Mucosa of rectum (tissue), 2 donors: ENCODE results near the gene IL12RB1.

ENCODE experiments used
- H3K27ac ChIP-seq, 2 donors: one replicate each; pipeline ENCODE4 v1.7.0; 2013; ENCODE audit warnings: inconsistent platforms in 2 of 2, low read depth in 2 of 2, low read length in 2 of 2
- H3K27me3 ChIP-seq, 2 donors: one replicate each; pipeline ENCODE4 v1.7.0; 2013; ENCODE audit warnings: low read length in 2 of 2; ENCODE audit not compliant: control insufficient read depth in 2 of 2, insufficient read depth in 2 of 2
- H3K36me3 ChIP-seq, 2 donors: one replicate each; pipeline ENCODE4 v1.7.0; 2013; ENCODE audit warnings: low read length in 2 of 2; ENCODE audit not compliant: control insufficient read depth in 2 of 2, insufficient read depth in 2 of 2
- H3K4me1 ChIP-seq, 2 donors: one replicate each; pipeline ENCODE4 v1.7.0; 2013; ENCODE audit warnings: low read length in 2 of 2, mild to moderate bottlenecking in 1 of 2; ENCODE audit not compliant: control insufficient read depth in 2 of 2, insufficient read depth in 2 of 2
- H3K4me3 ChIP-seq, 2 donors: one replicate each; pipeline ENCODE4 v1.7.0; 2013; ENCODE audit warnings: low read length in 2 of 2
- H3K9ac ChIP-seq, 2 donors: one replicate each; pipeline ENCODE4 v1.7.0; 2013; ENCODE audit warnings: low read length in 2 of 2, low read depth in 1 of 2, mild to moderate bottlenecking in 1 of 2
- H3K9me3 ChIP-seq, 2 donors: one replicate each; pipeline ENCODE4 v1.7.0; 2013; ENCODE audit warnings: low read length in 2 of 2; ENCODE audit not compliant: control insufficient read depth in 2 of 2
- donor health status: healthy.
- donor health status: Normal muscosa, but diverticular disease.

The IL12RB1 gene

DNA sequence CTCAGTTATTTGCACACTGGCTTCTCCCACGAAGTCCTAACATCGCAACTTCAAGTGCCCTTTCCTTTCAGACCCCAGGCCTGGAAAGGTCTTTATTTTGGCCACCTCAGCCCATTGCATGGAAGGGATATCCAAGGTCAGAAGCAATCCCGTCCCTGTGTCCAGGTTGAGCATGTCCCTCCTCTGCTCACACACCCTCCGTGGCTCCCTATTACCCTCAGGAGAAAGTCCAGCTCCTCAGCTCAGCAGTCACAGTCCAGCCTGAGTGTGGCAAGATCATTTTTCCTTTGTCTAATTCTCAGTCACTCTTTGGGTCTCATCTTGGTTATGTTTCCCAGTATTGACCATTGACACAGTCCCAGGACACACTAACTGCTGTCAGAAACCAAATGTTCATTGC is 59.6 kb downstream of the IL12RB1 start:
- no peak overlapping the region for H3K27ac ChIP-seq
- no peaks in the 10 kb centered on the region for H3K9me3 ChIP-seq
- H3K9ac ChIP-seq: no peak overlapping the region
- no peaks in the 10 kb centered on the region for H3K36me3 ChIP-seq
- H3K4me1 ChIP-seq: peaks cover 11 to 22% of the 10 kb centered on the region in 2 donors
- no peaks in the 10 kb centered on the region for H3K27me3 ChIP-seq
- H3K4me3 ChIP-seq: no peak overlapping the region

DNA sequence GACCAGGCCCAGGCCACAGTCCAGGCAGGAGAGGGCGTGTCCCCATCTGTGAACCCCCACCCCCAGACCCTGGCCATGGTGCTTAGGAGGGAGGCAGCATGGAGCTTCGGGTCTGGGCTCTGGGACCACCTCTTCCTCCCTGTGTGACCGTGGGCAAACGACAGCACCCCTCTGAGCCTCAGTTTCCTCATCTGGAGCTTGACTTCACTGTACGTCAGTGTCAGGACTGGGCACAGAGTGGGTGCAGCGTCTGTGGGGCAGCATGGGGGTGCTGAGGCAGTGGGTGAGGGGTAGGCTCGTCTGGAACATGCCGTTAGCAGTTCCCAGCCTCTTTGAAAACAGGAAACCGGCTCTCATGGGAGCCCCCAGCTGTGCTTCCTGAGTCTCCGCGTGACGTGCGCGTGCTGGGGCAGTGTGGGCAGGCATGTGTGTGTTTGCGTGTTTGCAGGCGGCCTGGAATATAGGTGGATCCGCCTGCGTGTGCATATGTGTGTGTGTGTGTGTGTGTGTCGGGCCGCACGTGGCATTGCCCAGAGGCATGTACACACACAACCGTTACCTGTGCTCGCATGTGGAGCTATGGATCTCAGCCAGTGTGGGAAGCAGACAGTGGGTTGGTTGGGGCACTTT is 63.0 kb downstream of the IL12RB1 start:
- no peaks in the 10 kb centered on the region for H3K36me3 ChIP-seq
- H3K27ac ChIP-seq: peak overlapping the region; percentile 78 to 87
- no peaks in the 10 kb centered on the region for H3K9me3 ChIP-seq
- H3K4me1 ChIP-seq: peaks cover 28 to 36% of the 10 kb centered on the region in 2 donors
- no peaks in the 10 kb centered on the region for H3K27me3 ChIP-seq
- H3K9ac ChIP-seq: peak overlapping the region; percentile 8 to 14
- H3K4me3 ChIP-seq: no peak overlapping the region

DNA sequence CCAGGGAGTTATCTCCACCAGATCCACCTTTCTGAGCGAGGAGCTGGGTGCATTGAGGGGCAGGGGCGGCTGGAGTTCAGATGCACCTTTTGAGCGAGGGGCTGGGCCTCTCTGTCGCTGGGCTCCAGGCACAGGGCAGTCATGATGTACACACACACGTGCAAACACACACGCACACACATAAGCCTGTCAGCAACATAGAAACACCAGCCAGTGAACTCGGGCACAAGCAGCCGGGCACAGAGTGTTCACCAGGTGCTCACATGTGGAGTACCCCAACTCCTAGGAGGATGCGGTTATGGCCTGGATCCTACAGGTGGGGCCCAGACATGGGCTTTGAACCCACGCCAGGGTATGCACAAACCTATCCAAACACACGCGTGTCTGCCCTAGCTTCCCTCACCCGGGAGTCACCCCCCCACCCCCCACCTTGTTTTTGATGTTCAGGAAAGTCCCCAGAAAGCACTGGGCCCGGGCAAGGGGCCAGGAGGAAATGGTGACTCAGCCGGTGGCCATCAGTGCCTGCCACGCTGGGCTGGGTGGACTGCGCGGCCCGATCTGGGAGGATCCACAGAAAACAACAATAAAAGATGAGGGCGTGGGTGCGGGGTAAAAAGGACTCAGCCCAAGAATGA is 65.5 kb downstream of the IL12RB1 start:
- Histone ChIP-seq H3K27ac (peak overlapping the region; percentile 82 to 90), H3K4me3 (peak overlapping the region; percentile 2 to 50), H3K9me3 (no peaks in the 10 kb centered on the region), H3K4me1 (peaks cover 28 to 31% of the 10 kb centered on the region in 2 donors), H3K27me3 (no peaks in the 10 kb centered on the region), H3K9ac (peak overlapping the region; percentile 60 to 63), H3K36me3 (no peaks in the 10 kb centered on the region)

DNA sequence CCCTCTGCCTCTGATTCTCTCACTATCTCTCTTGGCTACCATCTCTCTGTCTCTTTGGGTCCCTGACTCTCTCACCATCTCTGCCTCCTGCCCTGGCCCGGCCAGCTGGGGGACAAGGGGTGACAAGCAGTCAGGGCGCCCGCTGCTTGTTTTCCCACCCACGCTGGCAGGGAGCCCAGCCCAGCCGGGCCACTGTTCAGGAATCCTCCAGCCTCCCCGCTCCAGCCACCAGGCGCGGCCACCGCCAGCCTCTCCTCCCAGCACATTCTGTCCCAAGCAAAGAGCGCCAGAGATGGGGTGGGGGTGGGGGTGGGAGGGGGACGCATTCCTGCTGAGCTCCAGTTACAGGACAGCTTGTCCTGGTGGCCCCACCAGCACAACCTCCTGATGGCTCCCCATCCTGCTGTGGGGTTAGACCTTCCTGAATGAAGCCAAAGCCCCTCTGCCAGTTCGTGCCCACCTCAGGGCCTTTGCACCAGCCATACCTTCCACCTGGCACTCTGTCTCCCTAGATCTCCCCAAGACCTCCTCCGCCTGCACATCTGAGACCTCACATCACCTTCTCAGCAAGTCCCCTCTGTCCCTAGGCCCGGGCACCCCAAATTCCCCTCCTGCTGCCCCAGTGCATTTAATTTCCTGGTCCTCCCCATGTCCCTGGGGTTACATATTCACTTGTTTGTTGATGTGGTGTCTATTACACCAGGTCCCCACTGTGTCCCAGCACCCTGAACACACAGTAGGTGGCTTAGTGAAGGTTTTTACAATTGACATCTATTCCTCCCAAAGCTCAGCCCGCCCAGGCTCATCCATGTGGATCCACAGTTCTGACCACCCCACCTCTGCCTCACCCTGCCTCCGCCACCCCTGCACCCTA is 66.3 kb downstream of the IL12RB1 start:
- peak overlapping the region in 1 of 2 donors; percentile 63 for H3K9ac ChIP-seq
- no peaks in the 10 kb centered on the region for H3K27me3 ChIP-seq
- peak overlapping the region in 1 of 2 donors; percentile 2 for H3K4me3 ChIP-seq
- peaks cover 0 to 1% of the 10 kb centered on the region in 2 donors for H3K36me3 ChIP-seq
- peak overlapping the region; percentile 82 to 90 for H3K27ac ChIP-seq
- no peaks in the 10 kb centered on the region for H3K9me3 ChIP-seq
- H3K4me1 ChIP-seq: peaks cover 28 to 31% of the 10 kb centered on the region in 2 donors

DNA sequence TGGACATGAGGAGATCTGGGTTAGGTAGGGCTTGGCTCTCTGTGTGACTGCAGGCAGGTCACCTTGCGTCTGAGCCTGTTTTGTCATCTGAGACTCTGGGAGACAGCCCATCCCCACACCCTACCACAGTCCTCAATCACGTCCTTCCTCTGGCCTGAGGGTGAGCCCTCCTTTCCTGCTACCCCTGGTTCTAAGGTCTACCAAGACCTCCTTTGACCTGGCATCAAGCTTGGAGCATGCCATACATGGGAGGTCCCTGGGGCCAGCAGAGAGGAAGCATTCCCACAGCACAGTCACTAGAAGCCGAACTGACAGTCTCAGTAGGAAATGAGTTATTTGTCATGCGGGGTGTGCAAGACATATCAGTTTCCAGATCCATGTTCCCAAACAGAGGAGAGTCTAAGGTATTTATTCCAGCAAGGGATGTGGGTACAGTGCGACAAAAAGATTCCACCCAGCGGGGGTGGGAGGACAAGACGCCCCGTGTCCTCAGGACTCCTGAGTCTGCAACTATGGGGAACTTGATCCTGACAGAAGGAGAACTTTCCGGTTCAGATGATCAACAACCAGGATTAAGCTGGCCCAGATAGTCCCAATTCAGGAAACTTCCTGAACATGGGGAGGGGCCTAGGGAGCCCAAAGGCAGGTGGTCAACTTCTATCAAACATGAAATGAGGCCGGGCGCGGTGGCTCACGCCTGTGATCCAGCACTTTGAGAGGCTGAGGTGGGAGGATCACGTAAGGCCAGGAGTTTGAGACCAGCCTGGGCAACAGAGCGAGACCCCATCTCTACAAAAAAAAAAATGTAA is 69.3 kb downstream of the IL12RB1 start:
- Histone ChIP-seq H3K4me1 (peaks cover 18 to 24% of the 10 kb centered on the region in 2 donors), H3K4me3 (no peak overlapping the region), H3K9ac (no peak overlapping the region), H3K36me3 (peaks cover 18 to 20% of the 10 kb centered on the region in 2 donors), H3K27me3 (no peaks in the 10 kb centered on the region), H3K9me3 (no peaks in the 10 kb centered on the region), H3K27ac (peak overlapping the region; percentile 46 to 71)

DNA sequence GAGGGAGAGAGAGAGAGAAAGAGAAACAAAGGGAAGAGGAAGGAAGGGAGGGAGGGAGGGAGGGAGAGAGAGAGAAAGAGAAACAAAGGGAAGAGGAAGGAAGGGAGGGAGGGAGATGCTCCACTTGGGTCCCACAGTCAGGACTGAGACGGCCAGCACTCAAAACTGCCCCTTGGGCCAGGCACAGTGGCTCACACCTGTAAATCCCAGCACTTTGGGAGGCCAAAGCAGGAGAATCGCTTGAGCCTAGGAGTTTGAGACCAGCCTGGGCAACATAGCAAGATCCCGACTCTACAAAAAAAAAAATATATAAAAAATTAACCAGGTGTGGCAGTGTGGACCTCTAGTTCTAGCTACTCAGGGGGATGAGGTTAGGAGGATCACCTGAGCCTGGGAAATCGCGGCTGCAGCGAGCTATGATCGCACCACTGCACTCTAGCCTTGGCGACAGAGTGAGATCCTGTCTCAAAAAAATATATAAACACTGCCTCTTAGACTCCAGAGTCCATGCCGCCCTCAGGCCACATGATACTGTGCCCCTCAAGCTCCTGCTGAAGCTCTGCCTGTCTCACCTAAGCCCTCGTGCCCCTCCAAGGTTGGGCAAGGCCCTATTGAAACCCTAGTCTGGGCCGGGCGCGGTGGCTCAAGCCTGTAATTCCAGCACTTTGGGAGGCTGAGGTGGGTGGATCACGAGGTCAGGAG is 70.4 kb downstream of the IL12RB1 start:
- Histone ChIP-seq H3K9ac (no peak overlapping the region), H3K4me3 (no peak overlapping the region), H3K9me3 (no peaks in the 10 kb centered on the region), H3K27ac (peak overlapping the region; percentile 46 to 71), H3K27me3 (no peaks in the 10 kb centered on the region), H3K36me3 (peaks cover 20 to 23% of the 10 kb centered on the region in 2 donors), H3K4me1 (peaks cover 10 to 14% of the 10 kb centered on the region in 2 donors)

DNA sequence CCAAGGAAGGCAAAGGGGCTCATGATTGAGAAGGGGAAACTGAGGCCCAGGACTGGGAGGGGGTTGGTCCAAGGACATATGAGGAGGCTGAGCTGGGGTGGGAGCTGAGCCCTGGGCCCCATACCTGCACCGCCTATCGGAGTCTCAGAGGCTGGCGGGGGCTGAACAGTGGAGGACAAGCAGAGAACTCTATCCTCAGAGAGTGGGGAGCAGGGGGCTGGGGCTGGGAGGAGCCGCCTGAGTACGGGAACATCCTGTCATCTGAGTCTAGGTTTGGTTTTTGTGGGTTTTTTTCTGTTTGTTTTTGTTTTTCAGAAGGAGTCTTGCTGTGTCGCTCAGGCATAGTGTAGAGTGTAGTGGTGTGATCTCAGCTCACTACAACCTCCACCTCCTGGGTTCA is 72.5 kb downstream of the IL12RB1 start:
- Histone ChIP-seq H3K9me3 (no peaks in the 10 kb centered on the region), H3K4me1 (peaks cover 0 to under 1% of the 10 kb centered on the region in 2 donors), H3K36me3 (peaks cover 33 to 40% of the 10 kb centered on the region in 2 donors), H3K27ac (peak overlapping the region; percentile 16 to 50), H3K27me3 (no peaks in the 10 kb centered on the region), H3K9ac (no peak overlapping the region), H3K4me3 (no peak overlapping the region)

DNA sequence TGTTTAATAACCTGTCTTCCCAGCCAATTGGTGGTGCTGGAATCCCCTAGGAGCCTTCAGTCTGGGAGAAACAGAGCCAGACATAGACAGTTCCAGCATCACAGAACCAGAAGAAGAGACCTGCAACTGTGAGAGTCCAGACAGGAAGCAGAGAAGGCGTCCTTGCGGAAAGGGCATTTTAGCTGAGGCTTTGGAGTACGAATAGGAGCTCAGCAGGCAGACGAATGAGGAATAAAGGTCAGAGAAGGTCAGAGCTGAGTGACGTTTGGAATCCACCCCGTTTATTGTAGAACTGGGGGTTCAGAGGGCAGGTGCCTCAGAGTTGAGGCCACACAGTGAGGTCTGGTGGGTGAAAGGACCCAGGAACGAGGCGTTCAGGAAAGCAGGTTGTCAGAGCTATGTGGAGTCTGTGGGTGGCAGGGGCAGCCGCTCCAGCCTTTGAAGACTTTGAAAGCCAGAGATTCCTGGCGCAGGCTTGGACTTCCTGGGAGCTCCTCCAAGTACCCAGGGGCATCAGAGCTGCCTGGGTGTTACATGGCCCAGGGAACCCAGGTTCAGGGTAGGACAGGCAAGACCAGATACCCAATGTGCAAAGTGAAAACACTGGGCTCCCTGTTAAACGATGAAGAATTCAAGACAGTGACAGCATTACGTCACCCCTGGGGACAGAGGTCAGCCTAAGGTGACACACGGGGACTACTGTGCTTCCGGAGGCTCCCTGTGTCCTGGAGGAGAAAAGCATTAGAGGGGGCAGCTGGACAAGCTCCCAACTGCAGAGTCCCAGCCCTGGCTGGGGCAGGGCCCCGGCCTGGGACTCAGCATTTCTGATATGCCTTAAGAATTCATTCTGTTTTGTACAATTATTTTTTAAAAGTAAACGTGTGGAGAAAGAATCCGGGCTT is 73.3 kb downstream of the IL12RB1 start:
- no peaks in the 10 kb centered on the region for H3K27me3 ChIP-seq
- H3K36me3 ChIP-seq: peaks cover 40 to 44% of the 10 kb centered on the region in 2 donors
- H3K4me1 ChIP-seq: peaks cover 2 to 5% of the 10 kb centered on the region in 2 donors
- peak overlapping the region; percentile 16 to 50 for H3K27ac ChIP-seq
- no peaks in the 10 kb centered on the region for H3K9me3 ChIP-seq
- H3K9ac ChIP-seq: no peak overlapping the region
- no peak overlapping the region for H3K4me3 ChIP-seq
